ENCODE results near the gene WNT4. TPM values are rescaled to one million over a fixed set of nuclear protein-coding genes. Genes with fewer than 3 reads are reported as not detected.

WNT4 gene
- total and polyA plus RNA-seq, 9 of the 15 experiments (the other 6 are each of a cell fraction or from before 2014, with no cell fraction given), result 0.01 TPM; not detected in 8

DNA sequence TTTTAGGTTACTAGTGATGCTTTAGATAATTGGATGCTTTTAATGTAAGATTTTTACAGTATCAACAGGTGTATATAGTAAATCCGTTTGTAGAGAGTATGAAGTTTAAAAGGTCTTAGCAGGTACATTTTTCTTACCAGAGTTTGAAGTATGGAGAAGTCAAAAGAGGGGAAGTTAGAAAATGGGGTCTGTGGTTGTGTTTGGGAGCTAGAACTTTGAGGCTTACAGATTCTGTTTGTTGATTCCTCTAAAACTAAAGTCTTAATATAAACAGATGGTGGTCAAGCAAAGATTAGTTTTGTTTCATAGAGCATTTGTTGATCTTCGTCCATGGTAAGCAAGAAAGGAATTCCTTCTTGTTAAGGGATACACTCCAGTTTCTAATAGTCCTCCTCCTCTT lies 54.6 kb downstream of the WNT4 start:
- Histone ChIP-seq H3K4me2 (ENCODE audit: insufficient read depth, low read length) (no peak overlapping the region), H3K27ac (ENCODE audit: extremely low read depth, low read depth, low read length) (no peak overlapping the region), H3K9me1 (ENCODE audit: control insufficient read depth, insufficient read depth, low read length) (peaks cover 3% of the 10 kb centered on the region), H3K27me3 (ENCODE audit: control insufficient read depth in 2 of 2, insufficient read depth in 2 of 2, low read length in 2 of 2) (no peaks in the 10 kb centered on the region), H3K9ac (ENCODE audit: insufficient read depth in 1 of 2, low read depth in 2 of 2, low read length in 2 of 2) (no peak overlapping the region), H3K4me1 (replicated peaks in 1 of 2; ENCODE audit: control insufficient read depth in 2 of 2, insufficient read depth in 2 of 2, low read length in 2 of 2) (peaks cover 0 to 5% of the 10 kb centered on the region in 2 experiments; a peak in 1 of 5 replicates), H2AFZ (ENCODE audit: low read depth, low read length) (no peak overlapping the region), H3K9me3 (replicated peaks; ENCODE audit: control insufficient read depth, insufficient read depth, low read depth, low read length) (no peaks in the 10 kb centered on the region), H4K20me1 (replicated peaks; ENCODE audit: control insufficient read depth, insufficient read depth, low read length) (peaks cover 13% of the 10 kb centered on the region), H3K36me3 (ENCODE audit: control insufficient read depth, insufficient read depth, low read length) (peaks cover 89% of the 10 kb centered on the region), H3K4me3 (no peak overlapping the region), H3K79me2 (ENCODE audit: control insufficient read depth, insufficient read depth, low read length) (peaks cover 79% of the 10 kb centered on the region)
- intact Hi-C loops (cut with micrococcal nuclease) (loop anchor here (5.0 kb wide), 1 partner anchor 61 kb away; no protein-coding TSS in a partner anchor), in situ Hi-C loops (cut with MboI) (no loop called here)
- BruUV-seq (replicated peaks), result no TSS peak
- ChIA-PET POLR2A (interaction anchor here (0.6 kb wide), 1 partner anchor 17 kb away, joined by 3 read pairs; no protein-coding TSS in a partner anchor), CTCF (ENCODE audit: low intra/inter-chr PET ratio) (interaction anchor here (0.5 kb wide), 1 partner anchor 858 kb away, joined by 5 read pairs; no protein-coding TSS in a partner anchor)
- DNase-seq (ENCODE audit: extremely low read depth in 1 of 4, low spot score in 3 of 4) (no peak), ATAC-seq (no peak), FAIRE-seq (no peak)
- 58% methylated on average over 2 of the region's 2 CpGs for WGBS (ENCODE audit: insufficient coverage, low coverage, missing lambda C conversion rate)
- TF ChIP-seq JUN (IDR thresholded peaks at IDR 0.05; ENCODE audit: borderline replicate concordance, low read depth, low read length) (no peak), JUN (CRISPR knock-in tag; IDR thresholded peaks at IDR 0.05; ENCODE audit: borderline replicate concordance) (no peak), ZNF436 (CRISPR knock-in tag; IDR thresholded peaks at IDR 0.05) (no peak), NCOA6 (IDR thresholded peaks at IDR 0.05) (no peak), MYNN (IDR thresholded peaks at IDR 0.05) (no peak), MYNN (CRISPR knock-in tag; IDR thresholded peaks at IDR 0.05) (no peak), ZFP1 (CRISPR knock-in tag; IDR thresholded peaks at IDR 0.05) (no peak), IRF2 (CRISPR knock-in tag; IDR thresholded peaks at IDR 0.05) (no peak), KHSRP (IDR thresholded peaks at IDR 0.05) (no peak)
